Fibroblast of skin of back (primary cell): Measurements from ENCODE around the gene DAD1.
A peak's percentile ranks its signal among the peaks of the same experiment; 100 is the strongest.
"Not testable (repeated sequence)": the region's sequence is repeated elsewhere in the genome, so short reads cannot be mapped to it uniquely, and the experiment has no call there.

ENCODE experiments used
- DNase-seq: peaks from one replicate; pipeline ENCODE4 v3.0.0-alpha.2; 2013

Gene DAD1

DNA sequence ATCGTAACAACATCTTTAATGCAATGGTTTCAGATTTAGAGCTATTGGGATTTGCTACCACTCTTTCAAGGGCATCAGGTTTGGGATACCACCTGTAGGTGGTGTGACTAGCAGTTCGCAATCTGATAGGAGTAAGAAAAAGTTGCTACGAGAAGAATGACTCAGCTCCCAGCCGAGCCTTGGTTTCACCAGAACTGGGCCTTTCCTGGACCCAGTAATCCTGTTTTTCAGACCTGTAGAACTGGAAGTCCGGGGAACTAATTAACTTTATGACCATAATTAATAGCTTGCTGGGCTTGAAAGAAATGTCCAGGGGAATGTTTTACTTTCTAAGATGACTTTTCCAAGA lies 9.8 kb upstream of the DAD1 start:
- DNase-seq = peak; percentile 40

DNA sequence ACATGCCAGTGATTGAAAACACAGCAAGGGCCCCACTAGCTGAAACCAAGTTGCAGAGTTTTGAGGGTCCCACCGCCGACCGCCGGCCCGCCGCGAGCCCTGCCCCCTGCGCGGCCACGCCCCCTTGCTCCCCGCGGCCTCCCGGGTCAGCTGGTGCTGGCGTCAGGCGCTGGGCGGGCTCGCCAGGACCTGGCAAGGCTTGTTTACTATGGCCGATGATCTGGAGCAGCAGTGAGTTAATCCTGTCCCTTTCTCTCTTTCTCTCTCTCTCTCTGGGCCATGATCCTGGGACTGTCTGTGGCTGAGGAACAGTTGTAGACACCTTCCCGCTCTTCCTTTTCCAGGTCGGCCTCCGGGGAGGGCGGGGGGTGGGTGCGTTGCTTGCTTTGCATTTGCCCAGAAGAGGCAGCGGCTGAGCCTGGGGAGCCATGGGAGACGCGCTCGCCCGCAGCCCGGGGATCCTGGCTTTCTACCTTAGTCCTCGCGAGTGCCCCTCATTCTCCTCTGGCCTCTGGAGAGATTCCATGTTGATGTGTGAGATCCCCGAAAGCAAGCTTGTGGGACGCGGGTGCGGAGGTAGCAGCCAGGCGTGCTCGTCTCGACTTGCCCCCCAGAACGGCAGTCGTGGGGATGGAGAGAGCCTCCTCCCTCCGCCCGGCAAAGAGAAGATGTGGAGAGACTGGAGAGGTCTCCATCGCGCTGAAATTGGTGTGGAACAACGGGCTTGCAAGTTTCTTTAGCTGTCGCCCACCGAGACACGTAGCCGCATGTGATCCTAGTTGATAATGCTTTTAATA lies 9.3 kb upstream of the DAD1 start, which contains the start of gene ABHD4:
ABHD4 (plus strand) TSS at position 202 of the 797 bp plus-strand sequence; CDS start at position 209, 7 bp downstream.
- peak; percentile 59 for DNase-seq

GRCh38 chr14:22597771-22598098 lies 8.7 kb upstream of the DAD1 start:
- no peak for DNase-seq

DNA sequence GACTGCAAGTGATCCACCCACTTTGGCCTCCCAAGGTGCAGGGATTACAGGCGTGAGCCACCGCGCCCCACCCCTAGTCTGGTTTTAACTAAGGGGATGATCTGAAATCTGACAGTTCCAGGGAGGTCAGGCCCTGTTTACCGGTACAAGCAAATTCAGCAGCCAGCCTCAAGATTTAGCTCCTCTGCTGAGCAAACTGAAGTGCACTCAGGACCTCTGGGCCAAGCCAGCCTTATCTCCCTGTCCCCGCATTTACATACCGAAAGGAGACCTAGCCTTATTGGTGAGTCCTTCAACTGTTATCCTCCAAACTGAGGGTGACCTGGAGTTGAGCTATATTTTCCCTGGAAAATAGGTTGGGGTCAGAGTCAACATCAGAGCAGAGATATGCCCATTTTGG lies 8.2 kb upstream of the DAD1 start:
- no peak for DNase-seq

DNA sequence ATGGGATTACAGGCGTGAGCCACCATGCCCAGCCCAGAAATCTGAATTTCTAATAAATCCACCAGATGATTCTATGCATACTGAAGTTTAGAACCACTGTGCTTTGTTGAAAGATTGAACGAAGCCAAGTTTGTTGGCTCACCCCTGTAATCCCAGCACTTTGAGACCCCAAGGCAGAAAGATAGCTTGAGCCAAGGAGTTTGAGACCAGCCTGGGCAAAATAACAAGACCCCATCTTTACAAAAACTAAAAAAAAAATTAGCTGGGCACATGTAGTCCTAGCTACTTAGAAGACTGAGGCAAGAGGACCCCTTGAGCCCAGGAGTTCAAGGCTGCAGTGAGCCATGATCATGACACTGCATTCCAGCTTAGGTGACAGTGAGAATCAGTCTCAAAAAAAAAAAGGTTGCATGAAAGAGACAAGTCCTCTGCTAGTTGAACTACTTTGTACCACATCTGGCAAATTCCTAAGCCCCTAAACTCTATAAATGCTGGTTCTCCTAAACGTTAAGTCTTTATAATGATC lies 7.4 kb upstream of the DAD1 start:
- no peak for DNase-seq

GRCh38 chr14:22594156-22594716 lies 5.2 kb upstream of the DAD1 start:
- no peak for DNase-seq

- no peak for DNase-seq
Observed at GRCh38 chr14:22593601-22594000, 4.6 kb upstream of the DAD1 start.

DNA sequence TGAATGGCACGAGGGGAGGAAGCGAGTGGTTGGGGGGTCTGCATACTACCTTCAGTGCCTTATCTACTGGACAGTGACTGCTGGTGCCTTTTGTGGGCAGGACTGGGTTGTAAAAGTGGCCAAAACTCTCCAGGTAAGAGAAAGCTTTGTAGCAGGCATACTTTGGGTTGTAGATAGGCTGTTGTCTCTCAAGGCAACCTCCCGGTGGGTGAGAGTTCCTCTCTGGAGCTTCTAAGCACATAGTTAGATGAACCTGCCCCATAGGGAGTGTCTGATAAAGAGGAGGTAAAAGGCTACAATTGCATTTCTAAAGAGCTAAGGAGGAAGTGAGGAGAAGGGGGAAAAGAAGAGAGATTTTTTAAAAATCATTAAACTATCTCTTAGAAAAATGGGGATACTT lies 4.2 kb upstream of the DAD1 start:
- no peak for DNase-seq

DNA sequence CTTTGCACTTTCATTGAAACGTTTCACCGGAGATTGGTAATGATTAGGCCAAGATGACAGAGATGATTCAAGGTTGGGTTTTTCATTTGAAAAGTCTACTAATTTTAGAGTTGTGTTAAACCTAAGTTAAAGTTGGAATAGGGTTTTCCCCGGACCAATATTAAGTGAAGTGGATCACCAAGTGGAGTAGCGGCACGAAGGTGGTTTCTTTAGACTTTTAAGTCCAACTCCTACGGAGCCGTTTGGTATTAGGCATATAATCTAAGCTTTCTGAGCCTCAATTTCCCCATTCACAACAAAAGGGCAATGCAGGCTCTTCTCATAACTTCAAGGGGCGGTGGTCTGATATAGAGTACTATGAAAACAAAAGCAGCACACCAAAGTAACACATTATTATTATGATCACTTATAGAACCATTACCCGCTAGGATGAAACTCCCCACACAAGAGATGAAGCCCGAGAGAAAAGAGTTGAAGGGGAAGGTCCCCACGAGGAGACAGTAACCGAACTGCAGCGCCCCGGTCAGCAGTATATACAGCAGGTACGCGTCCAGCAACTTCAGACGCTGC lies 413 bp downstream of the DAD1 start:
- no peak for DNase-seq

GRCh38 chr14:22587677-22588422 lies 1.2 kb downstream of the DAD1 start:
- DNase-seq = not testable (repeated sequence)

DNA sequence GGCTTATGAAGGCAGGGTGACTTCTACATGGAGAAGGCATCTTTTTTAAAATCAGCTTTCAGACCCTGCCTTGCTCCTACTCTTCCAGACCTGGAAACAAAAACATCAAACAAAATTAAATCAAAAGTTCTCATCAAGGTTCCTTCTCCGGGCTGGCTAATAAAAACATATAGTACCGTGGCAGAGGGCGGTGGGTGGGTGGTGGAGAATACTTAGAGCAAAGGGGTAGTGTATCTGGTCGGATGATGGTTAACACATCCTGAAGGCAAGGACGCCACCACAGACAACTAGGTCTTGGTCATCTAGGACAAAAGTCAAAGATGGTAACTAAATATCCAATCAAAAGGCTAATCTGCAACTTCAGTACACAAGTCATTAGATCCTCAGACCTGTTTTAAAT lies 1.8 kb downstream of the DAD1 start:
- no peak for DNase-seq

- no peak for DNase-seq
Observed at GRCh38 chr14:22583994-22584393, 5.0 kb downstream of the DAD1 start.

DNA sequence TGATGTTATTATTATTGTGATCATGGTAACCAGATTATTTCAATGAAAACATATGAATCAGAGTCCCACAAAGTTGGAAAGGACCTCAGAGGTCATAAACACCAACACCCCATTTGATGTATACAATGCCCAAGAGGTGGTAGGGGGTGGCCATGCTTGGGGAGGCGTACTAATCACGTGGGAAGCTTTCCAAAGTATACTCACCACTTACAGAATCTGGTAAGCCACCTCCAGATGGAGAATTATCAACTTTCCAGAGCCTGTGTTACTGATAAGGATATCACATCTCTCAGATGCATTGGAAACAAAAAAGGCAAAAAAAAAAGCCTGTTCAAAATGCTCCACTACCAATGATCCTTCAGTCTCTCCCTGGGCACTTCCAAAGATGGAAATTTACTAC lies 8.4 kb downstream of the DAD1 start:
- no peak for DNase-seq

GRCh38 chr14:22579881-22580280 lies 9.1 kb downstream of the DAD1 start:
- DNase-seq = no peak

- DNase-seq = no peak
Observed at GRCh38 chr14:22579236-22579635, 9.8 kb downstream of the DAD1 start.

DNA sequence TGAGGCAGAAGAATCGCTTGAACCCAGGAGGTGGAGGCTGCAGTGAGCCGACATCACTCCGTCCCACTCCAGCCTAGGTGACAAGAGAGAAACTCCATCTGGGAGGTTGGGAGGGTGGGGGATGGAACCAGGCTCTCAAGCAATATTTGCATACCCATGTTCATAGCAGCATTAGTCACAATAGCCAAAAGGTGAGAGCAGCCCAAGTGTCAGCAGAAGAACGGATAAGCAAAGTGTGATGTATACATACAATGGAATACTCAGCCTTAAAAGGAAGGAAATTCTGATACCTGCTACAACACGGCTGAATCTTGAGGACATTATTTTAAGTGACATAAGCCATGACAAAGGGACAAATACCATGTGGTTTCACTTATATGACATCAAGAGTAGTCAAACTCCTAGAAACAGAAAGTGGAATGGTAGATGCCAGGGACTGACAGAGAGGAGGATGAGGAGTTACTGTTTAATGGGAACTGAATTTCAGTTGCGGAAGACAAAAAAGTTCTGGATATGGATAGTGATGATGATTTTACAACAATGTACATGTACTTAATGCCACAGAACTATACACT lies 11.6 kb downstream of the DAD1 start:
- DNase-seq = no peak

- no peak for DNase-seq
Observed at GRCh38 chr14:22573804-22574203, 15.2 kb downstream of the DAD1 start.

DNA sequence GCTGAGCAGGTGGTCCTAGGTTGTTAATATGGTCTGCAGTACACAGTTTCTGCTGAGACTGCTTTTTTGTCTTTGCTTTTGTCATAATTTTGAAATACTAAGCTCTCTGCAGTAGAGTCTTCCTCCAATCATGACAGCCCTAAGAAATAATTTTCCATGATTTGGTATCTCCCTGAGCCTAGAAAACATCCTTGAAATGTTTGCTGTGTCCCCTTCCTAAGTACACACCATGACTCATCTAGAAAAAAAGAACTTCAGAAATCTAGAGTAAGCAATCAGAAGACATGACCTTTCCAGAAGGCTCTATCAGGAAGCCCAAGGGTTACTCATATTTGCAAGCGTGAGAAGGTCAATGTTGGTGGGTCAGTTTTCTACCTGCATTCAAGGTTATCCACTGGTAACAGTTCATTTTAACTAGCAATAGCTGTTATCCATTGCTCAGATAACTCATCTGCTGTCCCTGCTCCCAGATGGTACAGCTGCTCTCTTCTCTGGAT lies 16.4 kb downstream of the DAD1 start:
- peak; percentile 62 for DNase-seq

DNA sequence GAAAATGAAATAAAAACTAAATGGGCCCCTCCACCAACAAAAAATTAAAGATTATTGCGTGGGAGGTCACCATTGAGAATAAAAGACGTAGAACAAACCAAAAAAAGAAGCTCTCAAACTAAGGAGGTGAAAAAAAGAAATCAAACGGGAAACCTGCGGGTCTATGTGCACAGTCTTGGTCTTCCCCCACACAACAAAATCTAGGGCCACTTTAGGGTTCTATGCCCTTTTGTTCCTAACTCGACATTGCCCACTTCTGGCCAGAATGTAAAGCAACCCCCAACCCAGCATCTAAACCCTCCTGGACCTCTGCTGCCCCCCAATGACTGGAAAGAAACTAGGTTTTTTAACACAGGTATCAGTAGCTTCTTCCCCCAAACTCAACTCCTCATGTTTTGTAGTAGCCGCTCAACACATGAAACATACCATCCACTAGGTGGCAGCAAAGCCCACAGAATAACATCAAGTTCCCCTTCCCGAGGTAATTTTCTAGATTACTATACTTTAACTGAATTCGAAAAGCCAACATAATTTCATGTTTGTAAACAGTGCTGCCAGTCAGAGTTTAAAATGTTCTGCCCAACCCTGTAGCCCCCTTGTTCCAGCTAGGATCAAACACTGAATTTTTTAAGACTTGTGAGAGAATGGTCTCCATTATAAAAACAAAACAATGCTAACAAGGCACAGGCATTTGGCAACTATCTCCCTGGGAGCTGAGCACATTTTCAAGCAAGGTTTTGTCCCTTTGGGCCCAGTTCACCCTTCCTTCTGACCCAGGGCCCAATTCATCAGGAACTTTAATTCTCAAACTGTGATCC lies 18.7 kb downstream of the DAD1 start:
- DNase-seq = peak; percentile 79

GRCh38 chr14:22569737-22570131 lies 19.3 kb downstream of the DAD1 start:
- no peak for DNase-seq

- DNase-seq = peak; percentile 38
Observed at GRCh38 chr14:22569106-22569736, 19.8 kb downstream of the DAD1 start.
